ENCODE results near the gene ANKS3.

Gene ANKS3

DNA sequence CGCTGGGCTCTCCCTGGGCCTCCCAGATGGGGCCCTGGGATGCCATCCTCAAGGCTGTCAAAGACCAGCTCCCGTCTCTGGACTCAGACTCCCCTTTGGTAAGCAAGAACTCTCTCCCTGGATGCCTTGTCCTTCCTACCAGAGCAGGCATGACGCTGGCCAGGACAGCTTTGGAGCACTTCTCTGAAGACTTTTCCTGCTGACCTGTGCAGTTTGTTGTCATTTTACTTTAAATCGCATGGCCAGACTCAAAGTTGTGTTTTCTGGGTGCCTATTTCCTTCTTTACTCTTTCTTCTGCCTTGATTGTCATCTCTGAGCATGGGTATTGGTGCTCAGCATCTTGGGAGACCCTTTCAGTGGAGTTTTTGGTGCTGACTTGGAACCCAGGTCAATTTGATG lies 2.5 kb upstream of the ANKS3 start:
- H3K4me1 ChIP-seq (ENCODE audit: control insufficient read depth in 2 of 2, insufficient read depth in 1 of 2, low read depth in 1 of 2, low read length in 2 of 2): peaks cover 0 to 3% of the 10 kb centered on the region in 2 donors
- H3K79me1 ChIP-seq (ENCODE audit: low read depth, low read length): peaks cover 4% of the 10 kb centered on the region
- H4K91ac ChIP-seq (ENCODE audit: low read depth, low read length, poor library complexity): no peak overlapping the region
- peaks cover 4 to 5% of the 10 kb centered on the region in 2 donors for H3K36me3 ChIP-seq (replicated peaks in 1 of 2; ENCODE audit: control insufficient read depth in 2 of 2, insufficient read depth in 2 of 2, low read length in 2 of 2)
- no peak overlapping the region for H3K23ac ChIP-seq (ENCODE audit: low read depth, low read length, poor library complexity)
- H4K8ac ChIP-seq (ENCODE audit: low read depth, low read length): no peak overlapping the region
- H2AFZ ChIP-seq (ENCODE audit: low read length): peak overlapping the region; percentile 13
- DNase-seq (ENCODE audit: low spot score): no peak
- no peak overlapping the region for H3K14ac ChIP-seq (ENCODE audit: low read length)
- no peak overlapping the region for H3K18ac ChIP-seq (ENCODE audit: low read length)
- peak overlapping the region; percentile 2 for H3K9ac ChIP-seq (ENCODE audit: low read depth, low read length, poor library complexity)
- no peak overlapping the region for H2BK120ac ChIP-seq (ENCODE audit: low read depth, low read length)
- no peak overlapping the region for H2BK15ac ChIP-seq (ENCODE audit: low read length)
- no peak overlapping the region for H2BK12ac ChIP-seq (ENCODE audit: low read length)
- no peak overlapping the region for H2AK5ac ChIP-seq (ENCODE audit: low read depth, low read length)
- H3K27ac ChIP-seq (replicated peaks; ENCODE audit: low read length): no peak overlapping the region
- H3K4me2 ChIP-seq (ENCODE audit: insufficient read depth, low read length, poor library complexity, severe bottlenecking): no peak overlapping the region
- H2BK5ac ChIP-seq (ENCODE audit: low read length): no peak overlapping the region
- no CpG with 5 or more reads among the region's 4 CpGs for WGBS, 2 donors (ENCODE audit: extremely low coverage in 2 of 2, insufficient read length in 2 of 2, insufficient replicate concordance in 1 of 2)
- no peaks in the 10 kb centered on the region for H3K27me3 ChIP-seq (ENCODE audit: control insufficient read depth in 3 of 3, insufficient read depth in 3 of 3, low read depth in 1 of 3, low read length in 3 of 3)
- no peak overlapping the region for H3K4ac ChIP-seq (ENCODE audit: low read length)
- H3K9me3 ChIP-seq (replicated peaks in 1 of 2; ENCODE audit: control insufficient read depth in 2 of 2, insufficient read depth in 1 of 2, low read depth in 1 of 2, low read length in 2 of 2): no peaks in the 10 kb centered on the region
- no peak overlapping the region for H3K4me3 ChIP-seq (ENCODE audit: low read length in 2 of 2)

DNA sequence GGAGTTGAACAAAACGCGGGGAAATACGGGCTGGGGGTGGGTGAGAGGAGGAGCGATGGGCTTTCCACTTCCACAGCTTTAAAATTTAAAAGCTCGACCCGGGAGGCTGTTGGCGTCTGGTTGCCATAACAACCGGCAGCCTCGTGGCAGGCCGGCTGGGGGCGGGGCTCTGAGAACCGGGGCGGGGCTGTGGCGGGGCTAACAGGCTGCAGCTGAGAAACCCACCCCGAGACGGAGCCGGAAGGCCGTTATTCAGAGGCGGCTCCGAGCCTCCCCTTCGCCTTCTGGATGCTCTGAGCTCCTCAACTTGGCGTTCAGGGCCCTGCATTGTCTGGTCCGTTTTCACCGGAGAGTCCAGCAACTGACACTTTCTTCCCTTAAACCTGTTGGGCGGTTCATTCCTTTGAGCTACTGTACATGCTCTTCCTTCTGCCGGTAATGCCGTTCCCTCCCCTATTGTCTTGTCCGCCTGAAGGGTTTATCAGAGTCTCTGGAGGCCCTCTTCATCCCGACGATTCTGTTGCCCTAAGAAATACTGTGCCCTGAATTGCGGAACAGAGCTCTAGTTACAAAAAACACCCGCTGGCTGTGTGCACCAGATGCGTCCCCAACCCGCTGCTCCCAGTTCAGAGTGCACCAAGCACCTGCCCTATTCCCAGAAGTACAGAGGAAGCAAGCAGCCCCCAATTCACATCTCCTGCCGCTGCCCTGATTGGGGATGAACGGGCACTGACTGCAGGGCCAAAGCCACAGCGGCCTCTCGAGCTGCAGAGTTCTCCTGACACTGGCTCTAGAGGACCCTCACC lies 862 bp upstream of the ANKS3 start:
- H2BK120ac ChIP-seq (ENCODE audit: low read depth, low read length): no peak overlapping the region
- H4K91ac ChIP-seq (ENCODE audit: low read depth, low read length, poor library complexity): no peak overlapping the region
- H3K9ac ChIP-seq (ENCODE audit: low read depth, low read length, poor library complexity): peak overlapping the region; percentile 82
- no peak overlapping the region for H3K4ac ChIP-seq (ENCODE audit: low read length)
- peak overlapping the region; percentile 36 for H3K23ac ChIP-seq (ENCODE audit: low read depth, low read length, poor library complexity)
- H2BK5ac ChIP-seq (ENCODE audit: low read length): no peak overlapping the region
- no peaks in the 10 kb centered on the region for H3K27me3 ChIP-seq (ENCODE audit: control insufficient read depth in 3 of 3, insufficient read depth in 3 of 3, low read depth in 1 of 3, low read length in 3 of 3)
- WGBS, 2 donors (ENCODE audit: extremely low coverage in 2 of 2, insufficient read length in 2 of 2, insufficient replicate concordance in 1 of 2): no CpG with 5 or more reads among the region's 38 CpGs
- H3K27ac ChIP-seq (replicated peaks; ENCODE audit: low read length): peak overlapping the region; percentile 63
- H3K9me3 ChIP-seq (replicated peaks in 1 of 2; ENCODE audit: control insufficient read depth in 2 of 2, insufficient read depth in 1 of 2, low read depth in 1 of 2, low read length in 2 of 2): no peaks in the 10 kb centered on the region
- no peak overlapping the region for H3K14ac ChIP-seq (ENCODE audit: low read length)
- H2BK15ac ChIP-seq (ENCODE audit: low read length): no peak overlapping the region
- H2AFZ ChIP-seq (ENCODE audit: low read length): peak overlapping the region; percentile 95
- peaks cover 0 to 3% of the 10 kb centered on the region in 2 donors for H3K4me1 ChIP-seq (ENCODE audit: control insufficient read depth in 2 of 2, insufficient read depth in 1 of 2, low read depth in 1 of 2, low read length in 2 of 2)
- peak; percentile 85 for DNase-seq (ENCODE audit: low spot score)
- H3K79me1 ChIP-seq (ENCODE audit: low read depth, low read length): peaks cover 4% of the 10 kb centered on the region
- H2AK5ac ChIP-seq (ENCODE audit: low read depth, low read length): no peak overlapping the region
- peak overlapping the region; percentile 94 to 99 for H3K4me3 ChIP-seq (ENCODE audit: low read length in 2 of 2)
- peaks cover 4 to 18% of the 10 kb centered on the region in 2 donors for H3K36me3 ChIP-seq (replicated peaks in 1 of 2; ENCODE audit: control insufficient read depth in 2 of 2, insufficient read depth in 2 of 2, low read length in 2 of 2)
- peak overlapping the region; percentile 50 for H3K18ac ChIP-seq (ENCODE audit: low read length)
- H2BK12ac ChIP-seq (ENCODE audit: low read length): no peak overlapping the region
- H3K4me2 ChIP-seq (ENCODE audit: insufficient read depth, low read length, poor library complexity, severe bottlenecking): peak overlapping the region; percentile 99
- H4K8ac ChIP-seq (ENCODE audit: low read depth, low read length): no peak overlapping the region

DNA sequence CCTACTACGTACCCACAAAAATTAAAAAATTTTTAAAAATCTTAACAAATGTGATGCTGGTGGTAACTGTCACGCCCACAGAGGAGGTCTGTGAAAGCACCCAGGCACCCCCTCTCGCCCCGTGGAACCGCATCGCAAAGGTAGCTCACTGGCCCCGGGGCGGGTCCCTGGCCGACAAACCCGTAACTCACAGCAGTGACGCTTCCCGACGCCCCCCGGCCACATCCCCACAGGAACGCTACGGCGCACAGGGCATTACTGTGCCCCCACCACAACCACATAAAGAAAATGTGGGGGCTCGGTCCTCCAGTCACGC lies 366 bp downstream of the ANKS3 start:
- H3K4me1 ChIP-seq (ENCODE audit: control insufficient read depth in 2 of 2, insufficient read depth in 1 of 2, low read depth in 1 of 2, low read length in 2 of 2): peaks cover 0 to 3% of the 10 kb centered on the region in 2 donors
- peak overlapping the region; percentile 95 for H2AFZ ChIP-seq (ENCODE audit: low read length)
- H2AK5ac ChIP-seq (ENCODE audit: low read depth, low read length): no peak overlapping the region
- H3K36me3 ChIP-seq (replicated peaks in 1 of 2; ENCODE audit: control insufficient read depth in 2 of 2, insufficient read depth in 2 of 2, low read length in 2 of 2): peaks cover 7 to 29% of the 10 kb centered on the region in 2 donors
- H3K27ac ChIP-seq (replicated peaks; ENCODE audit: low read length): peak overlapping the region; percentile 86
- H4K91ac ChIP-seq (ENCODE audit: low read depth, low read length, poor library complexity): no peak overlapping the region
- H3K9me3 ChIP-seq (replicated peaks in 1 of 2; ENCODE audit: control insufficient read depth in 2 of 2, insufficient read depth in 1 of 2, low read depth in 1 of 2, low read length in 2 of 2): no peaks in the 10 kb centered on the region
- H3K4ac ChIP-seq (ENCODE audit: low read length): no peak overlapping the region
- peak overlapping the region; percentile 99 for H3K4me2 ChIP-seq (ENCODE audit: insufficient read depth, low read length, poor library complexity, severe bottlenecking)
- no peak overlapping the region for H4K8ac ChIP-seq (ENCODE audit: low read depth, low read length)
- peak overlapping the region; percentile 92 for H3K18ac ChIP-seq (ENCODE audit: low read length)
- H3K27me3 ChIP-seq (ENCODE audit: control insufficient read depth in 3 of 3, insufficient read depth in 3 of 3, low read depth in 1 of 3, low read length in 3 of 3): no peaks in the 10 kb centered on the region
- no peak for DNase-seq (ENCODE audit: low spot score)
- H3K23ac ChIP-seq (ENCODE audit: low read depth, low read length, poor library complexity): peak overlapping the region; percentile 66
- H3K14ac ChIP-seq (ENCODE audit: low read length): peak overlapping the region; percentile 0
- WGBS, 2 donors (ENCODE audit: extremely low coverage in 2 of 2, insufficient read length in 2 of 2, insufficient replicate concordance in 1 of 2): no CpG with 5 or more reads among the region's 19 CpGs
- H3K79me1 ChIP-seq (ENCODE audit: low read depth, low read length): peaks cover 4% of the 10 kb centered on the region
- no peak overlapping the region for H2BK15ac ChIP-seq (ENCODE audit: low read length)
- H2BK12ac ChIP-seq (ENCODE audit: low read length): no peak overlapping the region
- no peak overlapping the region for H2BK5ac ChIP-seq (ENCODE audit: low read length)
- peak overlapping the region; percentile 94 to 99 for H3K4me3 ChIP-seq (ENCODE audit: low read length in 2 of 2)
- H3K9ac ChIP-seq (ENCODE audit: low read depth, low read length, poor library complexity): peak overlapping the region; percentile 92
- no peak overlapping the region for H2BK120ac ChIP-seq (ENCODE audit: low read depth, low read length)

DNA sequence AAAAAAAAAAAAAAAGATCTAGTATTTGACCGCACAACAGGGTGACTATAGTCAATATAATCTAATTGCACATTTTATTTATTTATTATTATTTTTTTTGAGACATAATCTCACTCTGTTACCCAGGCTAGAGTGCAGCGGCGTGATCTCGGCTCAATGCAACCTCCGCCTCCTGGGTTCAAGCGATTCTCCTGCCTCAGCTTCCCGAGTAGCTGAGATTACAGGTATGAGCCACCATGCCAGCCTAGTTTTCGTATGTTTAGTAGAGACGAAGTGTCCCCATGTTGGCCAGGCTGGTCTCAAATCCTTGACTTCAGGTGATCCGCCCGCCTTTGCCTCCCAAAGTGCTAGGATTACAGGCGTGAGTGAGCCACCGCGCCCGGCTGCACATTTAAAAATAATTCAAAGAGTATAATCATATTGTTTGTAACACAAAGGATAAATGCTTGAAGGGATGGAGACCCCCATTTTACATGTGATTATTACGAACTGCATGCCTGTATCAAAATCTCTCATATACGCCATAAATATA lies 794 bp downstream of the ANKS3 start:
- H3K27ac ChIP-seq (replicated peaks; ENCODE audit: low read length): no peak overlapping the region

More for the DNA sequence above, 794 bp downstream of the ANKS3 start:
- H3K4me1 ChIP-seq (ENCODE audit: control insufficient read depth in 2 of 2, insufficient read depth in 1 of 2, low read depth in 1 of 2, low read length in 2 of 2): peaks cover 0 to 3% of the 10 kb centered on the region in 2 donors
- H3K36me3 ChIP-seq (replicated peaks in 1 of 2; ENCODE audit: control insufficient read depth in 2 of 2, insufficient read depth in 2 of 2, low read length in 2 of 2): peaks cover 7 to 33% of the 10 kb centered on the region in 2 donors
- peak overlapping the region; percentile 64 to 94 for H3K4me3 ChIP-seq (ENCODE audit: low read length in 2 of 2)
- H3K79me1 ChIP-seq (ENCODE audit: low read depth, low read length): peaks cover 4% of the 10 kb centered on the region
- no peak overlapping the region for H3K9ac ChIP-seq (ENCODE audit: low read depth, low read length, poor library complexity)
- DNase-seq (ENCODE audit: low spot score): no peak
- no peak overlapping the region for H3K18ac ChIP-seq (ENCODE audit: low read length)
- no peak overlapping the region for H2BK5ac ChIP-seq (ENCODE audit: low read length)
- peak overlapping the region; percentile 51 for H3K4me2 ChIP-seq (ENCODE audit: insufficient read depth, low read length, poor library complexity, severe bottlenecking)
- H3K23ac ChIP-seq (ENCODE audit: low read depth, low read length, poor library complexity): no peak overlapping the region
- WGBS, 2 donors (ENCODE audit: extremely low coverage in 2 of 2, insufficient read length in 2 of 2, insufficient replicate concordance in 1 of 2): no CpG with 5 or more reads among the region's 17 CpGs
- H2AFZ ChIP-seq (ENCODE audit: low read length): peak overlapping the region; percentile 95
- H2BK12ac ChIP-seq (ENCODE audit: low read length): no peak overlapping the region
- H2BK15ac ChIP-seq (ENCODE audit: low read length): no peak overlapping the region
- H3K27me3 ChIP-seq (ENCODE audit: control insufficient read depth in 3 of 3, insufficient read depth in 3 of 3, low read depth in 1 of 3, low read length in 3 of 3): no peaks in the 10 kb centered on the region
- H3K4ac ChIP-seq (ENCODE audit: low read length): no peak overlapping the region
- H4K8ac ChIP-seq (ENCODE audit: low read depth, low read length): no peak overlapping the region
- no peak overlapping the region for H4K91ac ChIP-seq (ENCODE audit: low read depth, low read length, poor library complexity)
- no peaks in the 10 kb centered on the region for H3K9me3 ChIP-seq (replicated peaks in 1 of 2; ENCODE audit: control insufficient read depth in 2 of 2, insufficient read depth in 1 of 2, low read depth in 1 of 2, low read length in 2 of 2)
- no peak overlapping the region for H2AK5ac ChIP-seq (ENCODE audit: low read depth, low read length)
- H3K14ac ChIP-seq (ENCODE audit: low read length): no peak overlapping the region
- no peak overlapping the region for H2BK120ac ChIP-seq (ENCODE audit: low read depth, low read length)

Measured in neuronal stem cell (in vitro differentiated cells).